H9 (cell line): ENCODE measurements around the gene LMCD1. TPM values are rescaled to one million over a fixed set of nuclear protein-coding genes. Genes with fewer than 3 reads are reported as not detected.

ENCODE experiments used
- DNase-seq: peaks from one replicate; pipeline ENCODE4 v3.0.0-alpha.2; 2017
- H2AFZ ChIP-seq: one replicate; pipeline ENCODE4 v1.6.1; 2013; ENCODE audit warnings: mild to moderate bottlenecking, low read length, control low read depth, moderate library complexity
- H2AK5ac ChIP-seq: 2 replicates; pipeline ENCODE4 v1.6.1; 2013; ENCODE audit warnings: low read length, control low read depth, mixed read lengths; ENCODE audit not compliant: insufficient read length
- H2BK120ac ChIP-seq: one replicate; pipeline ENCODE4 v1.6.1; 2013; ENCODE audit warnings: low read depth, mild to moderate bottlenecking, low read length, control low read depth, inconsistent platforms; ENCODE audit not compliant: poor library complexity, severe bottlenecking
- H2BK12ac ChIP-seq: 2 replicates; pipeline ENCODE4 v1.6.1; 2013; ENCODE audit warnings: low read length, control low read depth, mixed read lengths, low read depth; ENCODE audit not compliant: insufficient read length
- H2BK15ac ChIP-seq: 2 replicates; pipeline ENCODE4 v1.6.1; 2013; ENCODE audit warnings: low read depth, low read length, control low read depth
- H2BK20ac ChIP-seq: one replicate; pipeline ENCODE4 v1.6.1; 2013; ENCODE audit warnings: low read depth, mild to moderate bottlenecking, low read length, control low read depth, inconsistent platforms; ENCODE audit not compliant: poor library complexity, severe bottlenecking
- H2BK5ac ChIP-seq: 2 replicates; pipeline ENCODE4 v1.6.1; 2013; ENCODE audit warnings: low read length, control low read depth, mixed read lengths; ENCODE audit not compliant: insufficient read length
- H3K14ac ChIP-seq: 2 replicates; pipeline ENCODE4 v1.6.1; 2013; ENCODE audit warnings: low read length, control low read depth; ENCODE audit not compliant: insufficient read depth
- H3K18ac ChIP-seq: 2 replicates; pipeline ENCODE4 v1.6.1; 2013; ENCODE audit warnings: low read depth, mild to moderate bottlenecking, mixed read lengths, low read length, control low read depth; ENCODE audit not compliant: insufficient read length
- H3K23ac ChIP-seq: 2 replicates; pipeline ENCODE4 v1.6.1; 2013; ENCODE audit warnings: low read length, control low read depth, mixed read lengths, low read depth; ENCODE audit not compliant: insufficient read length
- H3K23me2 ChIP-seq: 2 replicates; pipeline ENCODE4 v1.6.1; 2013; ENCODE audit warnings: low read depth, mild to moderate bottlenecking, mixed read lengths, low read length, control low read depth; ENCODE audit not compliant: insufficient read length, poor library complexity, severe bottlenecking
- H3K27ac ChIP-seq: 2 replicates; pipeline ENCODE4 v1.5.1; 2013; ENCODE audit warnings: low read length, control low read depth, mixed read lengths, low read depth; ENCODE audit not compliant: insufficient read length
- H3K27me3 ChIP-seq: 2 replicates; pipeline ENCODE4 v1.6.1; 2013; ENCODE audit warnings: low read length, control low read depth, inconsistent platforms; ENCODE audit not compliant: insufficient read depth
- H3K4ac ChIP-seq: 2 replicates; pipeline ENCODE4 v1.6.1; 2013; ENCODE audit warnings: low read depth, mild to moderate bottlenecking, control low read depth, inconsistent platforms, low read length, moderate library complexity
- H3K4me1 ChIP-seq: 2 replicates; pipeline ENCODE4 v1.6.1; 2013; ENCODE audit warnings: low read length, control low read depth, inconsistent platforms; ENCODE audit not compliant: insufficient read depth
- H3K4me2 ChIP-seq: 2 replicates; pipeline ENCODE4 v1.6.1; 2013; ENCODE audit warnings: low read length, control low read depth, mixed read lengths; ENCODE audit not compliant: insufficient read length, insufficient read depth
- H3K56ac ChIP-seq: 2 replicates; pipeline ENCODE4 v1.6.1; 2013; ENCODE audit warnings: low read depth, mild to moderate bottlenecking, mixed read lengths, low read length, control low read depth; ENCODE audit not compliant: insufficient read length
- H3K79me1 ChIP-seq: 2 replicates; pipeline ENCODE4 v1.6.1; 2013; ENCODE audit warnings: low read depth, mild to moderate bottlenecking, moderate library complexity, low read length, control low read depth, inconsistent platforms; ENCODE audit not compliant: insufficient read depth, poor library complexity, severe bottlenecking
- H3K79me2 ChIP-seq: 2 replicates; pipeline ENCODE4 v1.6.1; 2013; ENCODE audit warnings: low read length, control low read depth, inconsistent platforms; ENCODE audit not compliant: insufficient read depth
- H3K9ac ChIP-seq: 2 replicates; pipeline ENCODE4 v1.6.1; 2013; ENCODE audit warnings: low read length, control low read depth, mixed read lengths; ENCODE audit not compliant: insufficient read length; ENCODE audit errors: extremely low read depth
- H3K9me3 ChIP-seq: one replicate; pipeline ENCODE4 v1.6.1; 2013; ENCODE audit warnings: low read depth, low read length, inconsistent platforms; ENCODE audit not compliant: control insufficient read depth
- H3T11ph ChIP-seq: one replicate; pipeline ENCODE4 v1.6.1; 2013; ENCODE audit warnings: mild to moderate bottlenecking, low read length, control low read depth, inconsistent platforms
- H4K20me1 ChIP-seq: one replicate; pipeline ENCODE4 v1.6.1; 2013; ENCODE audit not compliant: control insufficient read depth, insufficient read length, insufficient read depth
- H4K5ac ChIP-seq: 2 replicates; pipeline ENCODE4 v1.6.1; 2013; ENCODE audit warnings: low read depth, mild to moderate bottlenecking, mixed read lengths, low read length, control low read depth; ENCODE audit not compliant: insufficient read length
- H4K8ac ChIP-seq: replicated peaks from 2 replicates; pipeline ENCODE4 v1.6.1; 2013; ENCODE audit warnings: low read length, control low read depth, mixed read lengths, low read depth; ENCODE audit not compliant: insufficient read length
- H4K91ac ChIP-seq: 2 replicates; pipeline ENCODE4 v1.6.1; 2013; ENCODE audit warnings: low read depth, mild to moderate bottlenecking, moderate library complexity, mixed read lengths, low read length, control low read depth; ENCODE audit not compliant: insufficient read length
- H3K27ac Mint-ChIP-seq, 3 experiments: 2 replicates in 2 of 3; 3 replicates in 1 of 3; pipeline ENCODE4 v1.8.0; 2020 to 2021; ENCODE audit warnings: mixed read lengths in 3 of 3, mild to moderate bottlenecking in 1 of 3, moderate library complexity in 1 of 3
- H3K27me3 Mint-ChIP-seq: 2 replicates; pipeline ENCODE4 v1.8.0; 2021; ENCODE audit warnings: low read depth, mild to moderate bottlenecking, moderate library complexity, mixed read lengths
- H3K36me3 Mint-ChIP-seq, 3 experiments: 2 replicates in 2 of 3; 3 replicates in 1 of 3; pipeline ENCODE4 v1.8.0; 2020 to 2021; ENCODE audit warnings: low read depth in 3 of 3, mixed read lengths in 3 of 3; ENCODE audit not compliant: insufficient read depth in 1 of 3
- H3K4me1 Mint-ChIP-seq, 2 experiments: 2 replicates each; pipeline ENCODE4 v1.8.0; 2020; ENCODE audit warnings: mixed read lengths in 2 of 2
- H3K4me3 Mint-ChIP-seq, 2 experiments: 2 replicates in 1 of 2; 3 replicates in 1 of 2; pipeline ENCODE4 v1.8.0; 2020 to 2021; ENCODE audit warnings: mild to moderate bottlenecking in 2 of 2, mixed read lengths in 2 of 2, moderate library complexity in 1 of 2
- H3K9me3 Mint-ChIP-seq, 2 experiments: 2 replicates in 1 of 2; 3 replicates in 1 of 2; pipeline ENCODE4 v1.8.0; 2020; ENCODE audit warnings: mild to moderate bottlenecking in 2 of 2, mixed read lengths in 2 of 2, moderate library complexity in 1 of 2
- WGBS: extraction: QIAGEN DNeasy Blood & Tissue Kit; methylation state at CpG from one replicate; pipeline ENCODE4 v1.1.7; 2013; ENCODE audit warnings: missing lambda C conversion rate, low lambda C conversion rate, mixed read lengths; ENCODE audit not compliant: insufficient read length; ENCODE audit errors: extremely low coverage; 5-methylcytosine and 5-hydroxymethylcytosine counted together
- total RNA-seq: library from RNA; stranded (reverse); gene quantifications from 2 replicates; pipeline ENCODE4 v1.2.1, GENCODE V29; 2021
- TF ChIP-seq, protein P1 (sequence below): fragments of 200-600 bp; sonication (generic); conservative IDR thresholded peaks from 3 replicates; pipeline ENCODE4 v1.8.0; 2021; ENCODE audit warnings: antibody characterized with exemption, mild to moderate bottlenecking

The LMCD1 gene
- total RNA-seq, 1 experiment from 2014 or later = 19.2 TPM

DNA sequence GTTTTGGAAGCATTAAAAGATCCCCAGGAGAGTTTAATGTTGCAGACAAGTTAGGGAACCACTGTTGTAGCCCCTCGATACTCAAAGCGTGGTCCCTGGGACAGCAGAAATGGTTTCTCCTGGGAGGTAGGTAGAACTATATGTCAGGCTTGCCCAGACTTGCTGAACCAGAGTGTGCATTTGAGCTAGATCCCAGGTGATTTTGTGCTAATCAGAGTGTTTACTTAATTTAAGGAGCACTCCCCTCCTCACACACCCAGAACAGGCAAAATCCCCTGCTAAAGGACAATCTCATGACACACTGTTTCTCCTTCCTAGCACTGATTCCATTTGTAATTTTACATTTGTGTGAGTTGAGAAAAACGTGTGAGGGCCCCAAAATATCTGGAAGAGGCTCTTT, 24.3 kb downstream of the LMCD1 start:
- no peaks in the 10 kb centered on the region for H3K9me3 ChIP-seq
- H3K4me2 ChIP-seq = no peak overlapping the region
- no peaks in the 10 kb centered on the region for H3K23me2 ChIP-seq
- Mint-ChIP-seq H3K36me3 (peaks cover 4 to 16% (median 16%) of the 10 kb centered on the region in 3 experiments; a peak in 4 of 7 replicates), H3K4me3 (no peak overlapping the region), H3K9me3 (no peaks in the 10 kb centered on the region), H3K27me3 (no peaks in the 10 kb centered on the region), H3K27ac (peak overlapping the region in 1 of 3 experiments; percentile 2; a peak in 1 of 7 replicates), H3K4me1 (peaks cover 29 to 35% of the 10 kb centered on the region in 2 experiments)
- no peak overlapping the region for H3K4ac ChIP-seq
- DNase-seq = no peak
- no peak overlapping the region for H2BK5ac ChIP-seq
- no peak overlapping the region for H3K18ac ChIP-seq
- H3T11ph ChIP-seq = no peak overlapping the region
- H3K27me3 ChIP-seq = no peaks in the 10 kb centered on the region
- no peak overlapping the region for H3K23ac ChIP-seq
- H3K14ac ChIP-seq = no peak overlapping the region
- H4K8ac ChIP-seq = no peak overlapping the region
- H3K9ac ChIP-seq = no peak overlapping the region
- H4K20me1 ChIP-seq = no peaks in the 10 kb centered on the region
- H2AFZ ChIP-seq = no peak overlapping the region
- no peak overlapping the region for H3K56ac ChIP-seq
- no peak overlapping the region for H2AK5ac ChIP-seq
- H2BK20ac ChIP-seq = no peak overlapping the region
- no peaks in the 10 kb centered on the region for H3K79me1 ChIP-seq
- H2BK12ac ChIP-seq = no peak overlapping the region
- TF ChIP-seq, protein P1, sequence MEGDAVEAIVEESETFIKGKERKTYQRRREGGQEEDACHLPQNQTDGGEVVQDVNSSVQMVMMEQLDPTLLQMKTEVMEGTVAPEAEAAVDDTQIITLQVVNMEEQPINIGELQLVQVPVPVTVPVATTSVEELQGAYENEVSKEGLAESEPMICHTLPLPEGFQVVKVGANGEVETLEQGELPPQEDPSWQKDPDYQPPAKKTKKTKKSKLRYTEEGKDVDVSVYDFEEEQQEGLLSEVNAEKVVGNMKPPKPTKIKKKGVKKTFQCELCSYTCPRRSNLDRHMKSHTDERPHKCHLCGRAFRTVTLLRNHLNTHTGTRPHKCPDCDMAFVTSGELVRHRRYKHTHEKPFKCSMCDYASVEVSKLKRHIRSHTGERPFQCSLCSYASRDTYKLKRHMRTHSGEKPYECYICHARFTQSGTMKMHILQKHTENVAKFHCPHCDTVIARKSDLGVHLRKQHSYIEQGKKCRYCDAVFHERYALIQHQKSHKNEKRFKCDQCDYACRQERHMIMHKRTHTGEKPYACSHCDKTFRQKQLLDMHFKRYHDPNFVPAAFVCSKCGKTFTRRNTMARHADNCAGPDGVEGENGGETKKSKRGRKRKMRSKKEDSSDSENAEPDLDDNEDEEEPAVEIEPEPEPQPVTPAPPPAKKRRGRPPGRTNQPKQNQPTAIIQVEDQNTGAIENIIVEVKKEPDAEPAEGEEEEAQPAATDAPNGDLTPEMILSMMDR = no peak
- no peak overlapping the region for H2BK120ac ChIP-seq
- H3K79me2 ChIP-seq = no peaks in the 10 kb centered on the region
- whole genome bisulfite sequencing = no CpG with 5 or more reads among the region's 3 CpGs
- no peak overlapping the region for H4K5ac ChIP-seq
- H3K4me1 ChIP-seq = no peaks in the 10 kb centered on the region
- H3K27ac ChIP-seq = no peak overlapping the region
- no peak overlapping the region for H2BK15ac ChIP-seq
- no peak overlapping the region for H4K91ac ChIP-seq
